ENCODE results near the gene CRTC1.

DNA sequence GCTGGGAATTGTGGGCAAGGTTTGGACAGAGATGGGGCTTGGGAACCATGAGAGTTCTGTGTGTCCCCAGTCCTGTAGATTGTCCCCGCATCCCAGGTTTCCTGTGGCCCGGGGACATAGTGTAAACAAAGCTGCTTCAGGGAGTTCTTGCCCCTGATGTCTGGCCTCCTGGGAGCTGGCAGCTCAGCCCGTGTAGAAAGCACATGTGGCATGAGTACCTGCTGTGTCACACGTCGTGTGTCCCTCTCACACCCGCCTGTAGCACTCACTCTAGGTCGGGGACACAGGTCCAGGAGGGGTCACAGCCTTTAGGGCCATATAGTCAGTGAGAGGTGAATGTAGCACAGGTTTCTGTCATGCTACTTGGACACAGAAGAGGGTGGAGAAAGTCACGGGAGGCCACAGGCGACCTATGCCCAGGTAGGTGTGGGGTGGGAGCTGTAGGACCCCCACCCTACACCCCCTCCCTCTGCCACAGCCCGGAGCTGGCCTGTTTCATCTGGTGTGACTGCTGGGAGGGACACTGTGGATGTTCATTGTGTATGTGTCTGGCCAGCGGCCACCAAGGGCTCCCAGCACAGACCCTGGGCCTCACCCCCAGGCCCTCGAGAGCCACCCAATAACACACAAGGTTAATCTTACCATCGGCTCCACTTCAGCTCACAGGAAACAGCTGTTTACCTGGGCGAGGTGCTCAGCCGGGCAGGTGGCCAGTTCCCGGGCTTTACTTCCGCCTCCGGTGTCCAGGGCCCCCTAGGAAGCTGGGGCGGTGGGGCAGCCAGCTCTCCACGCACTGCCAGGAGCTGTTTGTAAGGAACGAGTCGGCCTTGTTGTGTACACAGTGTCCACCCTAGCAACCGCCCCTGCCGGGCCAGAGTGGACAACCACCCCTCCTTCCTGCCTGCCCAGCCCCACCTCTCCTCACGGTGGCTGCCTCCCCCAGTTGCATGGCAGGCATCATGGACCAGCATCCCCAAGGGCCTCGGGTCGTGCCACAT, 57.9 kb downstream of the CRTC1 start:
- TF ChIP-seq, protein P1, sequence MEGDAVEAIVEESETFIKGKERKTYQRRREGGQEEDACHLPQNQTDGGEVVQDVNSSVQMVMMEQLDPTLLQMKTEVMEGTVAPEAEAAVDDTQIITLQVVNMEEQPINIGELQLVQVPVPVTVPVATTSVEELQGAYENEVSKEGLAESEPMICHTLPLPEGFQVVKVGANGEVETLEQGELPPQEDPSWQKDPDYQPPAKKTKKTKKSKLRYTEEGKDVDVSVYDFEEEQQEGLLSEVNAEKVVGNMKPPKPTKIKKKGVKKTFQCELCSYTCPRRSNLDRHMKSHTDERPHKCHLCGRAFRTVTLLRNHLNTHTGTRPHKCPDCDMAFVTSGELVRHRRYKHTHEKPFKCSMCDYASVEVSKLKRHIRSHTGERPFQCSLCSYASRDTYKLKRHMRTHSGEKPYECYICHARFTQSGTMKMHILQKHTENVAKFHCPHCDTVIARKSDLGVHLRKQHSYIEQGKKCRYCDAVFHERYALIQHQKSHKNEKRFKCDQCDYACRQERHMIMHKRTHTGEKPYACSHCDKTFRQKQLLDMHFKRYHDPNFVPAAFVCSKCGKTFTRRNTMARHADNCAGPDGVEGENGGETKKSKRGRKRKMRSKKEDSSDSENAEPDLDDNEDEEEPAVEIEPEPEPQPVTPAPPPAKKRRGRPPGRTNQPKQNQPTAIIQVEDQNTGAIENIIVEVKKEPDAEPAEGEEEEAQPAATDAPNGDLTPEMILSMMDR (IDR thresholded peaks at IDR 0.05), result peak in 1 of 6 experiments; percentile 11
- TF ChIP-seq POLR2A (IDR thresholded peaks at IDR 0.05), result no peak
